ENCODE results near the gene RGS12. TPM values are rescaled to one million over a fixed set of nuclear protein-coding genes. Genes with fewer than 3 reads are reported as not detected.
A peak's percentile ranks its signal among the peaks of the same experiment; 100 is the strongest.

The RGS12 gene
- total RNA-seq, 1 donor from 2014 or later, result 81.9 TPM

GRCh38 chr4:3252831-3253641, 39.8 kb upstream of the RGS12 start:
- TF ChIP-seq CTCF (IDR thresholded peaks at IDR 0.05; ENCODE audit: unreplicated experiment), result no peak
- Mint-ChIP-seq H3K4me3 (no peak overlapping the region), H3K36me3 (no peaks in the 10 kb centered on the region), H3K27ac (no peak overlapping the region), H3K4me1 (peaks cover 13% of the 10 kb centered on the region), H3K9me3 (no peaks in the 10 kb centered on the region), H3K27me3 (ENCODE audit: low read depth) (no peaks in the 10 kb centered on the region)
- DNase-seq (ENCODE audit: low spot score in 2 of 2, unreplicated experiment in 2 of 2), result peak; percentile 18 to 35

GRCh38 chr4:3253808-3254207, 39.0 kb upstream of the RGS12 start:
- Mint-ChIP-seq H3K36me3 (no peaks in the 10 kb centered on the region), H3K27me3 (ENCODE audit: low read depth) (no peaks in the 10 kb centered on the region), H3K4me3 (no peak overlapping the region), H3K9me3 (no peaks in the 10 kb centered on the region), H3K27ac (no peak overlapping the region), H3K4me1 (peaks cover 13% of the 10 kb centered on the region)
- DNase-seq (ENCODE audit: low spot score in 2 of 2, unreplicated experiment in 2 of 2), result peak; percentile 12 to 31
- no peak for TF ChIP-seq CTCF (IDR thresholded peaks at IDR 0.05; ENCODE audit: unreplicated experiment)

- Mint-ChIP-seq H3K4me3 (no peak overlapping the region), H3K4me1 (peaks cover 11% of the 10 kb centered on the region)
- peak; percentile 16 to 34 for DNase-seq (ENCODE audit: low spot score in 2 of 2, unreplicated experiment in 2 of 2)
These were observed 38.3 kb upstream of the RGS12 start for GRCh38 chr4:3254302-3255131.

GRCh38 chr4:3255611-3256186, 37.1 kb upstream of the RGS12 start:
- Mint-ChIP-seq H3K27me3 (ENCODE audit: low read depth) (no peaks in the 10 kb centered on the region), H3K9me3 (no peaks in the 10 kb centered on the region), H3K4me1 (peaks cover 4% of the 10 kb centered on the region), H3K4me3 (no peak overlapping the region), H3K27ac (no peak overlapping the region), H3K36me3 (no peaks in the 10 kb centered on the region)
- no peak for TF ChIP-seq CTCF (IDR thresholded peaks at IDR 0.05; ENCODE audit: unreplicated experiment)
- DNase-seq (ENCODE audit: low spot score in 2 of 2, unreplicated experiment in 2 of 2), result peak; percentile 14 to 33

More at GRCh38 chr4:3254302-3255131, 38.3 kb upstream of the RGS12 start:
- H3K27me3 Mint-ChIP-seq (ENCODE audit: low read depth), result no peaks in the 10 kb centered on the region
- H3K27ac Mint-ChIP-seq, result no peak overlapping the region
- no peaks in the 10 kb centered on the region for H3K9me3 Mint-ChIP-seq
- H3K36me3 Mint-ChIP-seq, result no peaks in the 10 kb centered on the region
- no peak for TF ChIP-seq CTCF (IDR thresholded peaks at IDR 0.05; ENCODE audit: unreplicated experiment)

- H3K4me1 Mint-ChIP-seq, result no peaks in the 10 kb centered on the region
- no peak for TF ChIP-seq CTCF (IDR thresholded peaks at IDR 0.05; ENCODE audit: unreplicated experiment)
- H3K4me3 Mint-ChIP-seq, result no peak overlapping the region
- no peak for DNase-seq (ENCODE audit: low spot score in 2 of 2, unreplicated experiment in 2 of 2)
- no peaks in the 10 kb centered on the region for H3K36me3 Mint-ChIP-seq
- H3K27me3 Mint-ChIP-seq (ENCODE audit: low read depth), result no peaks in the 10 kb centered on the region
- no peak overlapping the region for H3K27ac Mint-ChIP-seq
- no peaks in the 10 kb centered on the region for H3K9me3 Mint-ChIP-seq
These were observed 36.4 kb upstream of the RGS12 start for GRCh38 chr4:3256230-3257102.
